NOMO-1 treated with DMSO at 0.1 percent for 48 hours (cell line): ENCODE results near the gene PTPRQ.
"Not testable (repeated sequence)": the region's sequence is repeated elsewhere in the genome, so short reads cannot be mapped to it uniquely, and the experiment has no call there.

Source experiments
- DNase-seq: peaks from one replicate; lab custom pipeline; 2025; ENCODE audit not compliant: unreplicated experiment; lab: John Stamatoyannopoulos, UW

PTPRQ gene

GRCh38 chr12:80634903-80635302, 190.9 kb downstream of the PTPRQ start:
- DNase-seq = no peak

GRCh38 chr12:80636832-80637231, 192.8 kb downstream of the PTPRQ start:
- no peak for DNase-seq

GRCh38 chr12:80641936-80642335, 197.9 kb downstream of the PTPRQ start:
- DNase-seq = no peak

- no peak for DNase-seq
These were observed 199.9 kb downstream of the PTPRQ start for GRCh38 chr12:80643961-80644360.

- no peak for DNase-seq
These were observed 204.8 kb downstream of the PTPRQ start for GRCh38 chr12:80648881-80649280.

- DNase-seq = no peak
These were observed 211.7 kb downstream of the PTPRQ start for GRCh38 chr12:80655751-80656150.

GRCh38 chr12:80659512-80660063, 215.6 kb downstream of the PTPRQ start:
- DNase-seq = no peak

GRCh38 chr12:80662586-80662985, 218.6 kb downstream of the PTPRQ start:
- no peak for DNase-seq

- no peak for DNase-seq
These were observed 226.2 kb downstream of the PTPRQ start for GRCh38 chr12:80670214-80670613.

GRCh38 chr12:80676042-80676636, 232.1 kb downstream of the PTPRQ start:
- DNase-seq = not testable (repeated sequence)

- no peak for DNase-seq
These were observed 232.8 kb downstream of the PTPRQ start for GRCh38 chr12:80676856-80677255.

GRCh38 chr12:80677994-80678393, 234.0 kb downstream of the PTPRQ start:
- DNase-seq = no peak

GRCh38 chr12:80679346-80680131, 235.5 kb downstream of the PTPRQ start:
- no peak for DNase-seq

- DNase-seq = no peak
These were observed 237.3 kb downstream of the PTPRQ start for GRCh38 chr12:80681287-80681686.

GRCh38 chr12:80681786-80682185, 237.8 kb downstream of the PTPRQ start:
- DNase-seq = no peak

- DNase-seq = peak; percentile 22
These were observed 240.1 kb downstream of the PTPRQ start for GRCh38 chr12:80684077-80684495.

GRCh38 chr12:80690090-80690489, 246.1 kb downstream of the PTPRQ start:
- no peak for DNase-seq

GRCh38 chr12:80690513-80690912, 246.5 kb downstream of the PTPRQ start:
- DNase-seq = no peak

GRCh38 chr12:80692114-80692513, 248.1 kb downstream of the PTPRQ start:
- no peak for DNase-seq

GRCh38 chr12:80697270-80697887, 253.3 kb downstream of the PTPRQ start:
- DNase-seq = no peak

- no peak for DNase-seq
These were observed 254.2 kb downstream of the PTPRQ start for GRCh38 chr12:80698256-80698655.
